GM12878 (cell line): ENCODE measurements around the gene MARS1. TPM values are rescaled to one million over a fixed set of nuclear protein-coding genes. Genes with fewer than 3 reads are reported as not detected.
A peak's percentile ranks its signal among the peaks of the same experiment; 100 is the strongest.

ENCODE experiments used
- ATAC-seq: fragments of 200-7000 bp; cut with Tn5 transposase; 3 replicates; pipeline ENCODE4 v1.9.1; 2020; ENCODE audit warnings: mild to moderate bottlenecking, moderate library complexity
- BruUV-seq: library from RNA; stranded (reverse); fragments of 400-500 nt; replicated peaks from 2 replicates; lab custom pipeline; 2021; lab: Mats Ljungman, UMichigan
- CTCF ChIA-PET: fragments of 300-600 bp; sonication (Branson Sonifier 250); formaldehyde crosslinking; extraction: SDS; loops from one replicate; lab custom pipeline; 2021; ENCODE audit warnings: inconsistent platforms; lab: Yijun Ruan, JAX
- POLR2A ChIA-PET: fragments of 350-600 bp; formaldehyde crosslinking; extraction: SDS; loops from one replicate; lab custom pipeline; 2021; ENCODE audit warnings: inconsistent platforms; lab: Charles Lee
- RAD21 ChIA-PET: fragments of 300-600 bp; sonication (Branson Sonifier 250); formaldehyde crosslinking; loops from one replicate; lab custom pipeline; 2023; ENCODE audit warnings: antibody characterized with exemption; ENCODE audit not compliant: unreplicated experiment; lab: Charles Lee
- SMC1A ChIA-PET: fragments of 300-600 bp; sonication (Branson Sonifier 250); formaldehyde crosslinking; loops from one replicate; lab custom pipeline; 2023; ENCODE audit not compliant: unreplicated experiment, uncharacterized antibody; lab: Charles Lee
- DNase-seq: peaks from one replicate; pipeline ENCODE4 v3.0.0-alpha.2; 2011; ENCODE audit warnings: low read depth, low spot score
- FAIRE-seq: peaks from 3 replicates; lab custom pipeline; 2011; peaks lifted over from hg19 to GRCh38; lab: Jason Lieb, UNC
- H2AFZ ChIP-seq: 2 replicates; pipeline ENCODE4 v1.6.0; 2011; ENCODE audit warnings: low read depth, low read length, control low read depth; ENCODE audit not compliant: control insufficient read depth
- H3K27ac ChIP-seq: 2 replicates; pipeline ENCODE4 v1.5.1; 2011; ENCODE audit warnings: control low read depth; ENCODE audit not compliant: control insufficient read depth, insufficient read depth
- H3K27me3 ChIP-seq, 2 experiments: replicated peaks in 1 of 2; 2 replicates each; pipeline versions ENCODE4 v1.6.0 to v1.6.1; 2011; ENCODE audit warnings: low read length in 1 of 2; ENCODE audit not compliant: control insufficient read depth in 2 of 2, insufficient read depth in 2 of 2
- H3K36me3 ChIP-seq, 2 experiments: 2 replicates each; pipeline ENCODE4 v1.5.1; 2011; ENCODE audit warnings: low read length in 1 of 2; ENCODE audit not compliant: control insufficient read depth in 2 of 2, insufficient read depth in 2 of 2
- H3K4me1 ChIP-seq: 2 replicates; pipeline ENCODE4 v1.6.1; 2011; ENCODE audit warnings: mild to moderate bottlenecking, low read length, moderate library complexity, mixed read lengths; ENCODE audit not compliant: control insufficient read depth, insufficient read depth
- H3K4me2 ChIP-seq: 2 replicates; pipeline ENCODE4 v1.6.0; 2011; ENCODE audit warnings: control low read depth; ENCODE audit not compliant: control insufficient read depth, insufficient read depth
- H3K4me3 ChIP-seq: fragments of 200-600 bp; sonication (generic); 2 replicates; pipeline ENCODE4 v1.5.1; 2016
- H3K79me2 ChIP-seq: 2 replicates; pipeline ENCODE4 v1.6.0; 2011; ENCODE audit warnings: low read length; ENCODE audit not compliant: control insufficient read depth, insufficient read depth
- H3K9ac ChIP-seq: 2 replicates; pipeline ENCODE4 v1.8.0; 2011; ENCODE audit warnings: low read length, control low read depth, mixed read lengths; ENCODE audit not compliant: control insufficient read depth, insufficient read depth
- H3K9me3 ChIP-seq: replicated peaks from 3 replicates; pipeline ENCODE4 v1.5.1; 2011; ENCODE audit warnings: mild to moderate bottlenecking, low read length; ENCODE audit not compliant: control insufficient read depth, insufficient read depth
- H4K20me1 ChIP-seq: 2 replicates; pipeline ENCODE4 v1.6.0; 2011; ENCODE audit not compliant: control insufficient read depth, insufficient read depth
- DPF2 ChIP-seq: fragments of 450-650 bp; IDR thresholded peaks from 2 replicates; pipeline ENCODE4 v1.6.1; 2017; ENCODE audit warnings: mild to moderate bottlenecking
- NFXL1 ChIP-seq: fragments of 450-650 bp; IDR thresholded peaks from 2 replicates; pipeline ENCODE4 v1.6.1; 2017; ENCODE audit warnings: antibody characterized with exemption, mild to moderate bottlenecking, borderline replicate concordance
- SRF ChIP-seq, 2 experiments: IDR thresholded peaks; 2 replicates each; pipeline ENCODE4 v1.6.1; 2011; ENCODE audit warnings: low read depth in 2 of 2, low read length in 2 of 2, mild to moderate bottlenecking in 1 of 2, moderate library complexity in 1 of 2
- TARDBP ChIP-seq: IDR thresholded peaks from 2 replicates; pipeline ENCODE4 v1.6.1; 2016; ENCODE audit warnings: borderline replicate concordance
- TBL1XR1 ChIP-seq: IDR thresholded peaks from 2 replicates; pipeline ENCODE4 v1.6.1; 2012; ENCODE audit warnings: low read depth, low read length, improper control_type of control experiment
- YY1 ChIP-seq: IDR thresholded peaks from 2 replicates; pipeline ENCODE4 v1.6.1; 2011; ENCODE audit warnings: low read depth, mild to moderate bottlenecking, low read length
- ZBTB4 ChIP-seq: fragments of 450-650 bp; formaldehyde crosslinking; IDR thresholded peaks from 2 replicates; pipeline ENCODE4 v1.4.0; 2022; ENCODE audit warnings: mild to moderate bottlenecking, moderate library complexity
- WGBS: methylation state at CpG from one replicate; pipeline ENCODE4 v1.1.6; 2016; ENCODE audit warnings: low lambda C conversion rate; ENCODE audit not compliant: insufficient replicate concordance, insufficient coverage; ENCODE audit errors: missing lambda C conversion rate; 5-methylcytosine and 5-hydroxymethylcytosine counted together
- in situ Hi-C: fragments of 300-500 bp; cut with MboI; formaldehyde crosslinking; loops from 9 replicates; pipeline ENCODE4 v1.14.3; 2018; ENCODE audit warnings: mixed read lengths
- intact Hi-C: fragments of 100-400 bp; cut with micrococcal nuclease; formaldehyde crosslinking; loops from one replicate; pipeline ENCODE4 v1.14.2; 2022; ENCODE audit not compliant: unreplicated experiment
- polyA plus RNA-seq, 11 experiments: library from polyadenylated mRNA; depleted of rRNA in 4 of 11; unstranded in 6 of 11; stranded (reverse) in 5 of 11; fragments of >200 nt; fragmentation: Nextera tagmentation in 4 of 11; fragmentation: Illumina TruSeq in 1 of 11; extraction: Ambion mirVana in 4 of 11; extraction: Trizol in 1 of 11; gene quantifications; 1 replicate in 1 of 11; 2 replicates in 10 of 11; pipeline versions ENCODE4 v1.2.1 to v1.2.3, GENCODE V29; 2011 to 2016; ENCODE audit warnings: inconsistent platforms in 2 of 11, missing spikeins in 2 of 11, low read depth in 1 of 11
- total RNA-seq, 4 experiments: library from RNA; depleted of rRNA in 3 of 4; stranded (reverse); fragments of >200 nt in 3 of 4; fragmentation: Illumina TruSeq in 1 of 4; extraction: Trizol in 1 of 4; gene quantifications; 2 replicates each; pipeline versions ENCODE4 v1.2.1 to v1.2.3, GENCODE V29; 2013 to 2021

The MARS1 gene
- total and polyA plus RNA-seq, 10 of the 15 experiments (the other 5 are each of a cell fraction or from before 2014, with no cell fraction given), result 72.3 to 270 (median 153) TPM

- Histone ChIP-seq H3K79me2 (peaks cover 46% of the 10 kb centered on the region), H3K4me3 (peak overlapping the region; percentile 98), H2AFZ (no peak overlapping the region), H4K20me1 (peaks cover 4% of the 10 kb centered on the region; the same call in 1 of the 2 replicates), H3K4me1 (peaks cover 23% of the 10 kb centered on the region), H3K27ac (peak overlapping the region; percentile 96), H3K36me3 (peaks cover 18 to 27% of the 10 kb centered on the region in 2 experiments), H3K9ac (peak overlapping the region; percentile 97), H3K9me3 (no peaks in the 10 kb centered on the region), H3K4me2 (peak overlapping the region; percentile 61), H3K27me3 (no peaks in the 10 kb centered on the region)
- POLR2A ChIA-PET, result interaction anchor here (0.6 to 1.6 kb wide), 5 partner anchors 17 to 290 kb away, joined by 3 to 11 read pairs (median 3); partner anchors contain the start of genes ARHGEF25 and SHMT2
- 0 out of 2 replicates have a peak, but pooled peaks have one; percentile 2 for TF ChIP-seq YY1
- TF ChIP-seq TBL1XR1, result no peak
- intact Hi-C loops (loop anchor here (5.0 kb wide), 2 partner anchors 42 to 57 kb away; partner anchors contain the start of gene ARHGAP9), in situ Hi-C loops (no loop called here)
- no peak for FAIRE-seq
- no TSS peak for BruUV-seq
- DNase-seq, result no peak
- peak; percentile 40 for ATAC-seq
- WGBS, result under 1% methylated on average over 8 of the region's 8 CpGs
- CTCF ChIA-PET, result interaction anchor here (1.2 to 4.0 kb wide), 4 partner anchors 26 to 237 kb away, joined by 3 to 13 read pairs (median 4); no protein-coding TSS in a partner anchor
- SMC1A ChIA-PET, result interaction anchor here (1.1 to 1.6 kb wide), 3 partner anchors 19 to 90 kb away, joined by 3 to 5 read pairs (median 3); no protein-coding TSS in a partner anchor
- RAD21 ChIA-PET, result interaction anchor here (1.2 to 2.4 kb wide), 2 partner anchors 43 to 67 kb away, joined by 3 to 9 read pairs; no protein-coding TSS in a partner anchor
Measured at GRCh38 chr12:57519796-57520052, 31.9 kb downstream of the MARS1 start.

GRCh38 chr12:57520053-57520818 is 32.4 kb downstream of the MARS1 start, which contains the start of gene DDIT3:
Gene DDIT3, minus strand, starts transcription at chr12:57520514. Its CDS starts 3,108 bp downstream, at chr12:57517406.
- Histone ChIP-seq H3K4me3 (peak within 1 kb of the TSS; percentile 98), H3K27ac (peak within 1 kb of the TSS; percentile 99), H3K36me3 (peaks cover 14 to 22% of the 10 kb centered on the region in 2 experiments), H4K20me1 (peaks cover 4% of the 10 kb centered on the region; the same call in 1 of the 2 replicates), H2AFZ (peak within 1 kb of the TSS; percentile 67), H3K4me2 (peak within 1 kb of the TSS; percentile 92), H3K9ac (peak within 1 kb of the TSS; percentile 97), H3K9me3 (no peaks in the 10 kb centered on the region), H3K27me3 (no peaks in the 10 kb centered on the region), H3K79me2 (peaks cover 50% of the 10 kb centered on the region), H3K4me1 (peaks cover 29% of the 10 kb centered on the region)
- FAIRE-seq (peak; percentile 97), ATAC-seq (peak; percentile 83), DNase-seq (peak; percentile 91)
- ChIA-PET RAD21 (interaction anchor here (1.0 to 2.4 kb wide), 5 partner anchors 40 to 90 kb away, joined by 3 to 9 read pairs (median 5); no protein-coding TSS in a partner anchor), CTCF (interaction anchor here (1.1 to 4.0 kb wide), 6 partner anchors 10 to 64 kb away, joined by 3 to 13 read pairs (median 5); no protein-coding TSS in a partner anchor), POLR2A (interaction anchor here (0.6 to 1.6 kb wide), 13 partner anchors 31 to 291 kb away, joined by 3 to 11 read pairs (median 4); partner anchors contain the start of genes ARHGAP9, ARHGEF25, PIP4K2C and SHMT2), SMC1A (interaction anchor here (0.6 to 1.6 kb wide), 7 partner anchors 19 to 153 kb away, joined by 3 to 8 read pairs (median 3); no protein-coding TSS in a partner anchor)
- intact Hi-C loops, result loop anchor here (5.0 kb wide), 2 partner anchors 43 to 58 kb away; partner anchors contain the start of gene ARHGAP9
- 1% methylated on average over 31 of the region's 52 CpGs for WGBS
- in situ Hi-C loops, result no loop called here
- BruUV-seq, result TSS peak; percentile 83
- TF ChIP-seq NFXL1 (no peak), SRF (IDR thresholded peaks at IDR 0.05; ENCODE audit: low read depth in 2 of 2, low read length in 2 of 2) (no peak), TARDBP (no peak), DPF2 (no peak), ZBTB4 (CRISPR knock-in tag) (no peak)
